HG02678 (cell line): Measurements from ENCODE around the gene KRT38.

Source experiments
- ATAC-seq: cut with Tn5 transposase; IDR thresholded peaks from one replicate; pipeline ENCODE4 v1.9.1; 2021; ENCODE audit warnings: mild to moderate bottlenecking, moderate library complexity; ENCODE audit not compliant: unreplicated experiment

KRT38 gene

GRCh38 chr17:41440531-41441033 lies at the start of gene KRT38:
KRT38 (minus strand) TSS chr17:41440983; CDS start chr17:41440921, 62 bp downstream.
- ATAC-seq = no peak

GRCh38 chr17:41489531-41489930 lies 48.7 kb upstream of the KRT38 start, which contains the start of gene KRT36:
KRT36 (minus strand) TSS chr17:41489910; CDS start chr17:41489864, 46 bp downstream.
- ATAC-seq = no peak

GRCh38 chr17:41486809-41487530 lies 46.2 kb upstream of the KRT38 start:
- no peak for ATAC-seq

GRCh38 chr17:41486316-41486715 lies 45.5 kb upstream of the KRT38 start:
- no peak for ATAC-seq

- no peak for ATAC-seq
These were observed 44.4 kb upstream of the KRT38 start for GRCh38 chr17:41484920-41485904.

GRCh38 chr17:41483991-41484826 lies 43.4 kb upstream of the KRT38 start:
- no peak for ATAC-seq

- no peak for ATAC-seq
These were observed 42.7 kb upstream of the KRT38 start for GRCh38 chr17:41483531-41483930.

GRCh38 chr17:41481036-41481435 lies 40.3 kb upstream of the KRT38 start, which contains the start of gene KRT35:
KRT35 (minus strand) TSS chr17:41481151; CDS start chr17:41481097, 54 bp downstream.
- ATAC-seq = no peak

- ATAC-seq = no peak
These were observed 39.8 kb upstream of the KRT38 start for GRCh38 chr17:41480581-41480980.

- no peak for ATAC-seq
These were observed 39.4 kb upstream of the KRT38 start for GRCh38 chr17:41480136-41480535.

- no peak for ATAC-seq
These were observed 37.5 kb upstream of the KRT38 start for GRCh38 chr17:41478237-41478636.

GRCh38 chr17:41476866-41477815 lies 36.4 kb upstream of the KRT38 start:
- no peak for ATAC-seq

GRCh38 chr17:41475421-41475820 lies 34.6 kb upstream of the KRT38 start:
- ATAC-seq = no peak

GRCh38 chr17:41474863-41475262 lies 34.1 kb upstream of the KRT38 start:
- no peak for ATAC-seq

GRCh38 chr17:41468346-41468745 lies 27.6 kb upstream of the KRT38 start:
- ATAC-seq = no peak

GRCh38 chr17:41467561-41467960 lies 26.8 kb upstream of the KRT38 start:
- ATAC-seq = no peak

GRCh38 chr17:41466988-41467387 lies 26.2 kb upstream of the KRT38 start, which contains the start of gene KRT32:
KRT32 (minus strand) TSS chr17:41467386; CDS start chr17:41467325, 61 bp downstream.
- ATAC-seq = no peak

- ATAC-seq = no peak
These were observed 23.9 kb upstream of the KRT38 start for GRCh38 chr17:41464682-41465081.

GRCh38 chr17:41464173-41464572 lies 23.4 kb upstream of the KRT38 start:
- no peak for ATAC-seq
